Measurements from ENCODE around the gene HYAL1. TPM values are rescaled to one million over a fixed set of nuclear protein-coding genes. Genes with fewer than 3 reads are reported as not detected.

HYAL1 gene
- total RNA-seq, 1 donor from 2014 or later: 3.0 TPM

GRCh38 chr3:50260942-50261441, 42.4 kb downstream of the HYAL1 start:
- Histone ChIP-seq H3K4me1 (peaks cover 38% of the 10 kb centered on the region), H3K27ac (peak overlapping the region; percentile 97), H3K9me3 (ENCODE audit: low read depth) (no peaks in the 10 kb centered on the region), H2AFZ (replicated peaks) (no peak overlapping the region), H3K4me3 (peak overlapping the region; percentile 42), H3K9ac (no peak overlapping the region), H3K4me2 (peak overlapping the region; percentile 84), H4K20me1 (ENCODE audit: low read depth) (peaks cover 26% of the 10 kb centered on the region), H3K27me3 (no peaks in the 10 kb centered on the region), H3K36me3 (no peaks in the 10 kb centered on the region), H3F3A (ENCODE audit: low read depth) (peaks cover 80% of the 10 kb centered on the region), H3K79me2 (ENCODE audit: low read depth) (no peaks in the 10 kb centered on the region)
- Mint-ChIP-seq H3K4me1 (peaks cover 79% of the 10 kb centered on the region), H3K27me3 (ENCODE audit: insufficient read depth, low read depth) (peaks cover 9% of the 10 kb centered on the region), H3K9me3 (no peaks in the 10 kb centered on the region), H3K4me3 (peak overlapping the region; percentile 61), H3K36me3 (peaks cover 12% of the 10 kb centered on the region), H3K27ac (peak overlapping the region; percentile 96)
- no peak for TF ChIP-seq CTCF (IDR thresholded peaks at IDR 0.05)
- TF ChIP-seq EZH2 (IDR thresholded peaks at IDR 0.05): no peak
- TF ChIP-seq EZH2phosphoT487 (IDR thresholded peaks at IDR 0.05): no peak
- no peak for DNase-seq (ENCODE audit: low spot score)

GRCh38 chr3:50260027-50260941, 43.1 kb downstream of the HYAL1 start:
- Histone ChIP-seq H3K27me3 (no peaks in the 10 kb centered on the region), H3K27ac (peak overlapping the region; percentile 97), H3K4me1 (peaks cover 33% of the 10 kb centered on the region), H3K9ac (peak overlapping the region; percentile 45), H3K4me2 (peak overlapping the region; percentile 84), H3K36me3 (no peaks in the 10 kb centered on the region), H4K20me1 (ENCODE audit: low read depth) (peaks cover 29% of the 10 kb centered on the region), H3F3A (ENCODE audit: low read depth) (peaks cover 81% of the 10 kb centered on the region), H3K79me2 (ENCODE audit: low read depth) (no peaks in the 10 kb centered on the region), H2AFZ (replicated peaks) (no peak overlapping the region), H3K4me3 (peak overlapping the region; percentile 42), H3K9me3 (ENCODE audit: low read depth) (no peaks in the 10 kb centered on the region)
- Mint-ChIP-seq H3K4me3 (peak overlapping the region; percentile 75), H3K27me3 (ENCODE audit: insufficient read depth, low read depth) (peaks cover 7% of the 10 kb centered on the region), H3K27ac (peak overlapping the region; percentile 96), H3K36me3 (peaks cover 12% of the 10 kb centered on the region), H3K4me1 (peaks cover 75% of the 10 kb centered on the region), H3K9me3 (no peaks in the 10 kb centered on the region)
- peak; percentile 99 for DNase-seq (ENCODE audit: low spot score)
- no peak for TF ChIP-seq EZH2 (IDR thresholded peaks at IDR 0.05)
- peak; percentile 97 for TF ChIP-seq CTCF (IDR thresholded peaks at IDR 0.05)

- Mint-ChIP-seq H3K27me3 (ENCODE audit: insufficient read depth, low read depth) (peaks cover 7% of the 10 kb centered on the region), H3K4me3 (peak overlapping the region; percentile 75), H3K36me3 (peaks cover 12% of the 10 kb centered on the region), H3K27ac (peak overlapping the region; percentile 95), H3K9me3 (no peaks in the 10 kb centered on the region), H3K4me1 (peaks cover 70% of the 10 kb centered on the region)
- H3K4me2 ChIP-seq: peak overlapping the region; percentile 28
- no peak overlapping the region for H3K9ac ChIP-seq
- H3K27ac ChIP-seq: peak overlapping the region; percentile 66
- no peaks in the 10 kb centered on the region for H3K27me3 ChIP-seq
- no peak for TF ChIP-seq EZH2 (IDR thresholded peaks at IDR 0.05)
- no peak for TF ChIP-seq CTCF (IDR thresholded peaks at IDR 0.05)
- TF ChIP-seq EZH2phosphoT487 (IDR thresholded peaks at IDR 0.05): no peak
- peaks cover 37% of the 10 kb centered on the region for H4K20me1 ChIP-seq (ENCODE audit: low read depth)
- H3K4me3 ChIP-seq: no peak overlapping the region
- H3K79me2 ChIP-seq (ENCODE audit: low read depth): no peaks in the 10 kb centered on the region
- H2AFZ ChIP-seq (replicated peaks): no peak overlapping the region
- no peak for DNase-seq (ENCODE audit: low spot score)
- H3K4me1 ChIP-seq: peaks cover 26% of the 10 kb centered on the region
- H3K36me3 ChIP-seq: no peaks in the 10 kb centered on the region
- H3F3A ChIP-seq (ENCODE audit: low read depth): peaks cover 80% of the 10 kb centered on the region
- no peaks in the 10 kb centered on the region for H3K9me3 ChIP-seq (ENCODE audit: low read depth)
Measured at GRCh38 chr3:50259432-50260026, 43.8 kb downstream of the HYAL1 start.
